ENCODE measurements around the gene MTHFS.

- TF ChIP-seq CTCF (conservative IDR thresholded peaks at IDR 0.05): no peak
- TF ChIP-seq EZH2 (IDR thresholded peaks at IDR 0.05; ENCODE audit: low read depth): no peak
Measured at GRCh38 chr15:79886124-79886523, 10.7 kb downstream of the MTHFS start.

Data from PC-9 (cell line).